Liver (tissue), 9 donors: ENCODE data around the gene SUN3. TPM values are rescaled to one million over a fixed set of nuclear protein-coding genes. Genes with fewer than 3 reads are reported as not detected.

Source experiments
- DNase-seq: peaks from one replicate; pipeline ENCODE4 v3.0.0-alpha.2; 2017; ENCODE audit warnings: low spot score
- H3K27ac ChIP-seq, 2 donors: one replicate each; pipeline ENCODE4 v1.7.0; 2013; ENCODE audit warnings: inconsistent platforms in 2 of 2, low read length in 2 of 2, control low read depth in 1 of 2, low read depth in 1 of 2, mild to moderate bottlenecking in 1 of 2
- H3K27me3 ChIP-seq, 4 donors: one replicate each; pipeline versions ENCODE4 v1.6.1 to v1.7.0; 2013; ENCODE audit warnings: low read length in 3 of 4, inconsistent platforms in 1 of 4, mild to moderate bottlenecking in 1 of 4, moderate library complexity in 1 of 4; ENCODE audit not compliant: control insufficient read depth in 4 of 4, insufficient read depth in 4 of 4
- H3K36me3 ChIP-seq, 4 donors: one replicate each; pipeline versions ENCODE4 v1.6.1 to v1.7.0; 2013; ENCODE audit warnings: low read length in 3 of 4, mild to moderate bottlenecking in 3 of 4, low read depth in 1 of 4, moderate library complexity in 1 of 4; ENCODE audit not compliant: control insufficient read depth in 4 of 4, insufficient read depth in 3 of 4
- H3K4me1 ChIP-seq, 4 donors: one replicate each; pipeline versions ENCODE4 v1.6.1 to v1.7.0; 2013; ENCODE audit warnings: low read length in 3 of 4, mild to moderate bottlenecking in 3 of 4, moderate library complexity in 1 of 4; ENCODE audit not compliant: control insufficient read depth in 4 of 4, insufficient read depth in 4 of 4
- H3K4me3 ChIP-seq, 3 donors: one replicate each; pipeline versions ENCODE4 v1.6.1 to v1.7.0; 2013; ENCODE audit warnings: low read length in 3 of 3, control low read depth in 1 of 3, low read depth in 1 of 3, mild to moderate bottlenecking in 1 of 3
- H3K9ac ChIP-seq, 2 donors: one replicate each; pipeline ENCODE4 v1.7.0; 2013; ENCODE audit warnings: low read length in 2 of 2, mild to moderate bottlenecking in 2 of 2, moderate library complexity in 2 of 2, control low read depth in 1 of 2, low read depth in 1 of 2
- H3K9me3 ChIP-seq, 4 donors: one replicate each; pipeline versions ENCODE4 v1.6.1 to v1.7.0; 2013; ENCODE audit warnings: low read length in 3 of 4; ENCODE audit not compliant: control insufficient read depth in 4 of 4
- EGR1 ChIP-seq, 2 donors: IDR thresholded peaks; 2 replicates each; pipeline ENCODE4 v1.6.1; 2016 to 2018; ENCODE audit warnings: antibody characterized with exemption in 2 of 2, low read depth in 2 of 2
- FOXA1 ChIP-seq: IDR thresholded peaks from 2 replicates; pipeline ENCODE4 v1.6.1; 2016; ENCODE audit warnings: antibody characterized with exemption
- GABPA ChIP-seq, 2 donors: IDR thresholded peaks in 1 of 2; conservative IDR thresholded peaks in 1 of 2; 2 replicates each; pipeline ENCODE4 v1.6.1; 2016; ENCODE audit warnings: antibody characterized with exemption in 2 of 2, mild to moderate bottlenecking in 1 of 2, moderate library complexity in 1 of 2
- HNF4A ChIP-seq, 2 donors: conservative IDR thresholded peaks; 2 replicates each; pipeline ENCODE4 v1.6.1; 2016; ENCODE audit warnings: antibody characterized with exemption in 2 of 2, mild to moderate bottlenecking in 2 of 2
- HNF4G ChIP-seq: IDR thresholded peaks from 2 replicates; pipeline ENCODE4 v1.6.1; 2016; ENCODE audit warnings: antibody characterized with exemption
- JUND ChIP-seq, 2 donors: IDR thresholded peaks; 2 replicates each; pipeline ENCODE4 v1.6.1; 2016; ENCODE audit warnings: antibody characterized with exemption in 2 of 2
- MAX ChIP-seq: IDR thresholded peaks from 2 replicates; pipeline ENCODE4 v1.6.1; 2016; ENCODE audit warnings: antibody characterized with exemption
- NR2F2 ChIP-seq: IDR thresholded peaks from 2 replicates; pipeline ENCODE4 v1.6.1; 2016; ENCODE audit warnings: antibody characterized with exemption
- RAD21 ChIP-seq, 2 donors: IDR thresholded peaks; 2 replicates each; pipeline ENCODE4 v1.6.1; 2016; ENCODE audit warnings: antibody characterized with exemption in 2 of 2, mild to moderate bottlenecking in 2 of 2
- SP1 ChIP-seq: IDR thresholded peaks from 2 replicates; pipeline ENCODE4 v1.6.1; 2018; ENCODE audit warnings: antibody characterized with exemption, mild to moderate bottlenecking
- YY1 ChIP-seq: IDR thresholded peaks from 2 replicates; pipeline ENCODE4 v1.6.1; 2016; ENCODE audit warnings: antibody characterized with exemption, mild to moderate bottlenecking
- WGBS: extraction: QIAGEN DNeasy Blood & Tissue Kit; methylation state at CpG from one replicate; pipeline ENCODE4 v1.1.7; 2013; 5-methylcytosine and 5-hydroxymethylcytosine counted together
- polyA plus RNA-seq, 2 donors: library from polyadenylated mRNA; stranded (reverse) in 1 of 2; unstranded in 1 of 2; fragments of 200-250 nt in 1 of 2; fragments of >200 nt in 1 of 2; fragmentation: Nextera tagmentation in 1 of 2; extraction: Ambion mirVana in 1 of 2; gene quantifications; one replicate each; pipeline versions ENCODE4 v1.2.1 to v1.2.3, GENCODE V29; 2013 to 2015
- total RNA-seq, 2 donors: library from RNA; depleted of rRNA; stranded (reverse); fragments of >200 nt; gene quantifications; one replicate each; pipeline ENCODE4 v1.2.3, GENCODE V29; 2014
- TF ChIP-seq, protein P1 (sequence below): IDR thresholded peaks from 2 replicates; pipeline ENCODE4 v1.6.1; 2016; ENCODE audit warnings: antibody characterized with exemption
- TF ChIP-seq, protein P2 (sequence below): IDR thresholded peaks from 2 replicates; pipeline ENCODE4 v1.6.1; 2016; ENCODE audit warnings: antibody characterized with exemption, mild to moderate bottlenecking
- TF ChIP-seq, protein P3 (sequence below): fragments of 150-350 bp; IDR thresholded peaks from 2 replicates; pipeline ENCODE4 v1.5.1; 2017; ENCODE audit warnings: improper control_type of control experiment, low read depth, low read length; ENCODE audit not compliant: missing input control
- donor health status: healthy.
- donor health status: healthy.
- donor health status: healthy.
- donor health status: healthy.
- donor health status: healthy.

SUN3 gene
- total and polyA plus RNA-seq, 4 donors, result not detected

DNA sequence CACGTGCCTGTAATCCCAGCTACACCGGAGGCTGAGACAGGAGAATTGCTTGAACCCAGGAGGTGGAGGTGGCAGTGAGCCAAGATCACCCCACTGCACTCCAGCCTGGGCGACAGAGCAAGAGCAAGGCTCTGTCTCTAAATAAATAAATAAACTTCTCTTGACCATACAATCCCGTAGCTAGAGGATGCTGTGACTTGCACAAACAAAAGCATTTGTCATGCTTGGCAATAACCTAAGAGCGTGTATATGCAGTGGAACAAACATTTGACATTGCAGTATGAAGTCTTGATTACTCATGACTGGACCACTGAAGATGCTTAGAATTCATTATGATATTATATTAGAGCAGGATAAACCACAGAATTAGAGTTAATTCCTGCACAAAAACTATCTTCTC lies 5.0 kb upstream of the SUN3 start:
- H3K4me3 ChIP-seq, result no peak overlapping the region
- peaks cover 4 to 10% (median 8%) of the 10 kb centered on the region in 4 donors for H3K4me1 ChIP-seq
- TF ChIP-seq JUND (IDR thresholded peaks at IDR 0.05) (no peak), HNF4A (conservative IDR thresholded peaks at IDR 0.05) (no peak), GABPA (IDR thresholded peaks at IDR 0.05 in 1 of 2, conservative IDR thresholded peaks at IDR 0.05 in 1 of 2) (no peak), SP1 (no peak), EGR1 (IDR thresholded peaks at IDR 0.05; ENCODE audit: low read depth in 2 of 2) (no peak), HNF4G (no peak), NR2F2 (no peak), MAX (no peak), FOXA1 (no peak)
- TF ChIP-seq, protein P1, sequence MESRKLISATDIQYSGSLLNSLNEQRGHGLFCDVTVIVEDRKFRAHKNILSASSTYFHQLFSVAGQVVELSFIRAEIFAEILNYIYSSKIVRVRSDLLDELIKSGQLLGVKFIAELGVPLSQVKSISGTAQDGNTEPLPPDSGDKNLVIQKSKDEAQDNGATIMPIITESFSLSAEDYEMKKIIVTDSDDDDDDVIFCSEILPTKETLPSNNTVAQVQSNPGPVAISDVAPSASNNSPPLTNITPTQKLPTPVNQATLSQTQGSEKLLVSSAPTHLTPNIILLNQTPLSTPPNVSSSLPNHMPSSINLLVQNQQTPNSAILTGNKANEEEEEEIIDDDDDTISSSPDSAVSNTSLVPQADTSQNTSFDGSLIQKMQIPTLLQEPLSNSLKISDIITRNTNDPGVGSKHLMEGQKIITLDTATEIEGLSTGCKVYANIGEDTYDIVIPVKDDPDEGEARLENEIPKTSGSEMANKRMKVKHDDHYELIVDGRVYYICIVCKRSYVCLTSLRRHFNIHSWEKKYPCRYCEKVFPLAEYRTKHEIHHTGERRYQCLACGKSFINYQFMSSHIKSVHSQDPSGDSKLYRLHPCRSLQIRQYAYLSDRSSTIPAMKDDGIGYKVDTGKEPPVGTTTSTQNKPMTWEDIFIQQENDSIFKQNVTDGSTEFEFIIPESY, result no peak
- TF ChIP-seq, protein P2, sequence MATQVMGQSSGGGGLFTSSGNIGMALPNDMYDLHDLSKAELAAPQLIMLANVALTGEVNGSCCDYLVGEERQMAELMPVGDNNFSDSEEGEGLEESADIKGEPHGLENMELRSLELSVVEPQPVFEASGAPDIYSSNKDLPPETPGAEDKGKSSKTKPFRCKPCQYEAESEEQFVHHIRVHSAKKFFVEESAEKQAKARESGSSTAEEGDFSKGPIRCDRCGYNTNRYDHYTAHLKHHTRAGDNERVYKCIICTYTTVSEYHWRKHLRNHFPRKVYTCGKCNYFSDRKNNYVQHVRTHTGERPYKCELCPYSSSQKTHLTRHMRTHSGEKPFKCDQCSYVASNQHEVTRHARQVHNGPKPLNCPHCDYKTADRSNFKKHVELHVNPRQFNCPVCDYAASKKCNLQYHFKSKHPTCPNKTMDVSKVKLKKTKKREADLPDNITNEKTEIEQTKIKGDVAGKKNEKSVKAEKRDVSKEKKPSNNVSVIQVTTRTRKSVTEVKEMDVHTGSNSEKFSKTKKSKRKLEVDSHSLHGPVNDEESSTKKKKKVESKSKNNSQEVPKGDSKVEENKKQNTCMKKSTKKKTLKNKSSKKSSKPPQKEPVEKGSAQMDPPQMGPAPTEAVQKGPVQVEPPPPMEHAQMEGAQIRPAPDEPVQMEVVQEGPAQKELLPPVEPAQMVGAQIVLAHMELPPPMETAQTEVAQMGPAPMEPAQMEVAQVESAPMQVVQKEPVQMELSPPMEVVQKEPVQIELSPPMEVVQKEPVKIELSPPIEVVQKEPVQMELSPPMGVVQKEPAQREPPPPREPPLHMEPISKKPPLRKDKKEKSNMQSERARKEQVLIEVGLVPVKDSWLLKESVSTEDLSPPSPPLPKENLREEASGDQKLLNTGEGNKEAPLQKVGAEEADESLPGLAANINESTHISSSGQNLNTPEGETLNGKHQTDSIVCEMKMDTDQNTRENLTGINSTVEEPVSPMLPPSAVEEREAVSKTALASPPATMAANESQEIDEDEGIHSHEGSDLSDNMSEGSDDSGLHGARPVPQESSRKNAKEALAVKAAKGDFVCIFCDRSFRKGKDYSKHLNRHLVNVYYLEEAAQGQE, result no peak
- TF ChIP-seq, protein P3, sequence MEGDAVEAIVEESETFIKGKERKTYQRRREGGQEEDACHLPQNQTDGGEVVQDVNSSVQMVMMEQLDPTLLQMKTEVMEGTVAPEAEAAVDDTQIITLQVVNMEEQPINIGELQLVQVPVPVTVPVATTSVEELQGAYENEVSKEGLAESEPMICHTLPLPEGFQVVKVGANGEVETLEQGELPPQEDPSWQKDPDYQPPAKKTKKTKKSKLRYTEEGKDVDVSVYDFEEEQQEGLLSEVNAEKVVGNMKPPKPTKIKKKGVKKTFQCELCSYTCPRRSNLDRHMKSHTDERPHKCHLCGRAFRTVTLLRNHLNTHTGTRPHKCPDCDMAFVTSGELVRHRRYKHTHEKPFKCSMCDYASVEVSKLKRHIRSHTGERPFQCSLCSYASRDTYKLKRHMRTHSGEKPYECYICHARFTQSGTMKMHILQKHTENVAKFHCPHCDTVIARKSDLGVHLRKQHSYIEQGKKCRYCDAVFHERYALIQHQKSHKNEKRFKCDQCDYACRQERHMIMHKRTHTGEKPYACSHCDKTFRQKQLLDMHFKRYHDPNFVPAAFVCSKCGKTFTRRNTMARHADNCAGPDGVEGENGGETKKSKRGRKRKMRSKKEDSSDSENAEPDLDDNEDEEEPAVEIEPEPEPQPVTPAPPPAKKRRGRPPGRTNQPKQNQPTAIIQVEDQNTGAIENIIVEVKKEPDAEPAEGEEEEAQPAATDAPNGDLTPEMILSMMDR, result no peak
- H3K9ac ChIP-seq, result no peak overlapping the region
- H3K27me3 ChIP-seq, result peaks cover 0 to 9% (median 6%) of the 10 kb centered on the region in 4 donors
- no peaks in the 10 kb centered on the region for H3K36me3 ChIP-seq
- no peak overlapping the region for H3K27ac ChIP-seq
- whole genome bisulfite sequencing, result 68% methylated on average over 5 of the region's 5 CpGs
- H3K9me3 ChIP-seq, result no peaks in the 10 kb centered on the region
- DNase-seq, result no peak

- Histone ChIP-seq H3K9ac (no peak overlapping the region), H3K27me3 (peaks cover 0 to 5% (median 2%) of the 10 kb centered on the region in 4 donors), H3K27ac (no peak overlapping the region), H3K4me1 (peaks cover 3 to 7% (median 6%) of the 10 kb centered on the region in 4 donors), H3K36me3 (no peaks in the 10 kb centered on the region), H3K4me3 (no peak overlapping the region), H3K9me3 (peaks cover 0 to 5% (median 0%) of the 10 kb centered on the region in 4 donors)
- TF ChIP-seq MAX (no peak), HNF4A (conservative IDR thresholded peaks at IDR 0.05) (no peak), JUND (IDR thresholded peaks at IDR 0.05) (no peak), SP1 (no peak), NR2F2 (no peak), EGR1 (IDR thresholded peaks at IDR 0.05; ENCODE audit: low read depth in 2 of 2) (no peak), YY1 (no peak), GABPA (IDR thresholded peaks at IDR 0.05 in 1 of 2, conservative IDR thresholded peaks at IDR 0.05 in 1 of 2) (no peak), RAD21 (IDR thresholded peaks at IDR 0.05) (no peak)
- TF ChIP-seq, protein P2, result no peak
- TF ChIP-seq, protein P1, result no peak
- WGBS, result 88% methylated on average over 2 of the region's 2 CpGs
- DNase-seq, result no peak
Measured at GRCh38 chr7:48031111-48031510, 2.2 kb upstream of the SUN3 start.
